GM13976 (cell line): Measurements from ENCODE around the gene AP1M2.

Source experiments
- DNase-seq: peaks from one replicate; pipeline ENCODE4 v3.0.0; 2012; ENCODE audit warnings: low spot score
- CTCF ChIP-seq: IDR thresholded peaks from 2 replicates; pipeline ENCODE4 v1.5.1; 2012; ENCODE audit warnings: borderline replicate concordance, mild to moderate bottlenecking; ENCODE audit not compliant: insufficient read depth; ENCODE audit errors: extremely low read depth, missing control alignments, control extremely low read depth
- in situ Hi-C: fragments of 300-500 bp; cut with MboI; formaldehyde crosslinking; loops from one replicate; pipeline ENCODE4 v1.12.0; 2022; ENCODE audit warnings: low sequenced_read_pairs, mixed read lengths, inconsistent platforms; ENCODE audit not compliant: unreplicated experiment

The AP1M2 gene

GRCh38 chr19:10586396-10586795, 716 bp downstream of the AP1M2 start:
- no peak for TF ChIP-seq CTCF
- no peak for DNase-seq
- in situ Hi-C loops: no loop called here

GRCh38 chr19:10583036-10583776, 3.9 kb downstream of the AP1M2 start:
- in situ Hi-C loops: loop anchor here (5.0 kb wide), 2 partner anchors 59 to 114 kb away; no protein-coding TSS in a partner anchor
- TF ChIP-seq CTCF: no peak
- no peak for DNase-seq

- in situ Hi-C loops: loop anchor here (5.0 kb wide), 2 partner anchors 60 to 115 kb away; no protein-coding TSS in a partner anchor
- TF ChIP-seq CTCF: no peak
- no peak for DNase-seq
Observed at GRCh38 chr19:10582091-10582490, 5.0 kb downstream of the AP1M2 start.

- in situ Hi-C loops: loop anchor here (5.0 kb wide), 2 partner anchors 61 to 116 kb away; no protein-coding TSS in a partner anchor
- peak; percentile 98 for TF ChIP-seq CTCF
- DNase-seq: peak; percentile 87
Observed at GRCh38 chr19:10580979-10581631, 6.0 kb downstream of the AP1M2 start.

- in situ Hi-C loops: no loop called here
- no peak for DNase-seq
- TF ChIP-seq CTCF: no peak
Observed at GRCh38 chr19:10577951-10578350, 9.2 kb downstream of the AP1M2 start.

- in situ Hi-C loops: no loop called here
Observed at GRCh38 chr19:10575011-10575716, 11.9 kb downstream of the AP1M2 start.

More at GRCh38 chr19:10575011-10575716, 11.9 kb downstream of the AP1M2 start:
- no peak for DNase-seq
- no peak for TF ChIP-seq CTCF
